Type B pancreatic cell (in vitro differentiated cells): Measurements from ENCODE around the gene UROC1. TPM values are rescaled to one million over a fixed set of nuclear protein-coding genes. Genes with fewer than 3 reads are reported as not detected.

Source experiments
- DNase-seq: peaks from one replicate; pipeline ENCODE4 v3.0.0; 2021; ENCODE audit warnings: mixed read lengths; ENCODE audit not compliant: unreplicated experiment; ENCODE audit errors: extremely low spot score
- H3K27ac Mint-ChIP-seq: 2 replicates; pipeline ENCODE4 v1.8.0; 2021; ENCODE audit warnings: mild to moderate bottlenecking, mixed read lengths
- H3K27me3 Mint-ChIP-seq: 2 replicates; pipeline ENCODE4 v1.8.0; 2021; ENCODE audit warnings: mixed read lengths
- H3K36me3 Mint-ChIP-seq: 2 replicates; pipeline ENCODE4 v1.8.0; 2021; ENCODE audit warnings: mixed read lengths
- H3K4me1 Mint-ChIP-seq: one replicate; pipeline ENCODE4 v1.8.0; 2021; ENCODE audit warnings: mixed read lengths; ENCODE audit not compliant: unreplicated experiment
- H3K4me3 Mint-ChIP-seq: 2 replicates; pipeline ENCODE4 v1.8.0; 2021; ENCODE audit warnings: mild to moderate bottlenecking, mixed read lengths
- H3K9me3 Mint-ChIP-seq: 2 replicates; pipeline ENCODE4 v1.8.0; 2021; ENCODE audit warnings: mixed read lengths
- total RNA-seq: library from RNA; stranded (reverse); gene quantifications from 2 replicates; pipeline ENCODE4 v1.2.1, GENCODE V29; 2021; ENCODE audit warnings: low replicate concordance
- TF ChIP-seq, protein P1 (sequence below): fragments of 200-600 bp; sonication (generic); conservative IDR thresholded peaks from 2 replicates; pipeline ENCODE4 v1.5.0; 2021; ENCODE audit warnings: antibody characterized with exemption, mild to moderate bottlenecking

The UROC1 gene
- total RNA-seq, 1 donor from 2014 or later, result not detected

DNA sequence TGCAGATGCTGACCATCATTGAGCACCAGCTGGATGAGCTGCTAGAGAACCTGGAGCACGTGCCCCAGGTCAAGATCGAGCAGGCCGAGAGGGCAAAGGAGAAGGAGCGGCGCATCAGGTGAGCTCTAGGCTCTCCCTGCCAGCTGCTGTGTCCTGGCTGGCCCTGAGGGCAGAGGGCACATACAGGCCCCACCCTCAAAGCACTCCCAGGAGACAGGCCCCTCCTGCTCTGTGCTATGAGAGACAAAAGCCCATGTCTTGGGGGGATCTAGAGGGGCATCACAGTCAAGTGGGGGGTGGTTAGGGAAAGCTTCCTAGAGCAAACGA is 83.3 kb downstream of the UROC1 start:
- Mint-ChIP-seq H3K27ac (peak overlapping the region; percentile 46), H3K9me3 (no peaks in the 10 kb centered on the region), H3K4me1 (peaks cover 8% of the 10 kb centered on the region), H3K36me3 (peaks cover 7% of the 10 kb centered on the region), H3K27me3 (no peaks in the 10 kb centered on the region), H3K4me3 (no peak overlapping the region)
- TF ChIP-seq, protein P1, sequence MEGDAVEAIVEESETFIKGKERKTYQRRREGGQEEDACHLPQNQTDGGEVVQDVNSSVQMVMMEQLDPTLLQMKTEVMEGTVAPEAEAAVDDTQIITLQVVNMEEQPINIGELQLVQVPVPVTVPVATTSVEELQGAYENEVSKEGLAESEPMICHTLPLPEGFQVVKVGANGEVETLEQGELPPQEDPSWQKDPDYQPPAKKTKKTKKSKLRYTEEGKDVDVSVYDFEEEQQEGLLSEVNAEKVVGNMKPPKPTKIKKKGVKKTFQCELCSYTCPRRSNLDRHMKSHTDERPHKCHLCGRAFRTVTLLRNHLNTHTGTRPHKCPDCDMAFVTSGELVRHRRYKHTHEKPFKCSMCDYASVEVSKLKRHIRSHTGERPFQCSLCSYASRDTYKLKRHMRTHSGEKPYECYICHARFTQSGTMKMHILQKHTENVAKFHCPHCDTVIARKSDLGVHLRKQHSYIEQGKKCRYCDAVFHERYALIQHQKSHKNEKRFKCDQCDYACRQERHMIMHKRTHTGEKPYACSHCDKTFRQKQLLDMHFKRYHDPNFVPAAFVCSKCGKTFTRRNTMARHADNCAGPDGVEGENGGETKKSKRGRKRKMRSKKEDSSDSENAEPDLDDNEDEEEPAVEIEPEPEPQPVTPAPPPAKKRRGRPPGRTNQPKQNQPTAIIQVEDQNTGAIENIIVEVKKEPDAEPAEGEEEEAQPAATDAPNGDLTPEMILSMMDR, result no peak
- DNase-seq, result no peak

DNA sequence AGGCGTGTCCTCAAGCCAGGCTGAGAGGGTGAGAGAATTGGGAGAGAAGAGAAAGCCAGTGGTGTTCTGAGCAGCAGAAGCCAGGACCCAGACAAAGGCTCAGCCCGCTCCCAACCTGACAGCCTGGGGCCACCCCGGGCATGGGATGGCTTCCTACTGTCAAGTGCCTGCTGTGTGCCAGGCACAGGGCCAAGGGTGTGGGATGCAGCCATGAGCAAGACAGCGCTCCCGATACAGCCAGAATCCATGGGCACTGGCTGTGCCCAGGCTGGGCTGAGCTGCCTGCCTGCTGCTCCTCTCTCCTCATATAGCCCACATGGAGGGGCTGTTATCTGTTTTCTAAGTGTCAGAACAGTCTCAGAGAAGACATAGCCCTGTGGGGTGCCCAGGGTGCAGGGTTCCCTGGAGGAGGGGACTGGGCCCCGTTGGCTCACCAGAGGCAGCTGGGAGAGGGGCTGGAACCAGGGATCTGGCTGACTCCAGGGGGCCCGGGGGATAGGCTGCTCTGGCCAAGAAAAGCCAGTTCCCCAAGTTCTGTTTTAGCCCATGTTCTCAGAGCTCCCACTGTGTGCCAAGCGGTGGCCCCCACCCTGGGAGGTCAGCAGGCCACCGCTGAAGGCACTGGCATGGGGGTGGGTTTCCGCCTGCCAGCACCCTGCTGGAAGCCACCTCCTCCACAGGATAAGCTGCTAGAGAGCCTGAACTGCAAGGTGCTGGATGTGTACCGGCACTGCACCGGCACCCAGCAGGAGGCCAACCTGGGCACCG is 83.9 kb downstream of the UROC1 start:
- Mint-ChIP-seq H3K4me3 (no peak overlapping the region), H3K4me1 (peaks cover 2% of the 10 kb centered on the region), H3K9me3 (no peaks in the 10 kb centered on the region), H3K36me3 (peaks cover 3% of the 10 kb centered on the region), H3K27me3 (no peaks in the 10 kb centered on the region), H3K27ac (no peak overlapping the region)
- TF ChIP-seq, protein P1, result no peak
- DNase-seq, result no peak

- no peak for DNase-seq
- no peaks in the 10 kb centered on the region for H3K27me3 Mint-ChIP-seq
- H3K36me3 Mint-ChIP-seq, result peaks cover 3% of the 10 kb centered on the region
- H3K9me3 Mint-ChIP-seq, result no peaks in the 10 kb centered on the region
- H3K4me1 Mint-ChIP-seq, result no peaks in the 10 kb centered on the region
- no peak overlapping the region for H3K4me3 Mint-ChIP-seq
- TF ChIP-seq, protein P1, result no peak
- no peak overlapping the region for H3K27ac Mint-ChIP-seq
These were observed 84.5 kb downstream of the UROC1 start for GRCh38 chr3:126433105-126433430.

DNA sequence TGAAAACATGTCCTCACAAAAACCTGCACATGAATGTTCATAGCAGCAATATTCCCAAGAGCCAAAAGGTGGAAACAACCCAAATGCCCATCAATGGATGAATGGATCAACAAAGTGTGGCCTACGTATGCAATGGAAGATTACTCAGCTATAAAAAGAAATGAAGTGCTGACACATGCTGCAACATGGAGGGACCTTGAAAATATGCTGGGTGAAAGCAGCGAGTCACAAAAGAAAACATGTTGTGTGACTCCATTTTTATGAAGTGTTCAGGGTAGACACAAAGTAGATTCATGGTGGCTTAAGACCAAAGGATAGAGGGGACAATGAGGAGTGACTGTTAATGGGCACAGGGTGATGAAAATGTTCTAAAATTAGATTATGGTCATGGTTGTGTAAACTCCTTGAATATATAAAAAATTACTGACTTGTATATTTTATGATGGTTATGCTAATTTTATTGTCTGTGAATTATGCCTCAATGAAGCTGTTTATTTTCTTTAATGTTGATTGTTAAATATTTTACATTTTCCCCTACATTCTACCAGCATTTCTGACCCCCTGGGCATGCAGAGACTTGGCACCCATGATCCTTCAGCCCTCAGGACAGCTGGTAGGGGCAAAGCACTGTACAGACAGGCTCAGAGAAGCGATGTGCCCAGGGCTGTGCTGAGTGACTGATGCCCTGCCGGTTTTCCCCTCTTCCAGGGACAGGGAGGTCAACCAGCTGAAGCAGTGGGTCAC is 85.0 kb downstream of the UROC1 start:
- Mint-ChIP-seq H3K36me3 (peaks cover 5% of the 10 kb centered on the region), H3K4me3 (no peak overlapping the region), H3K27me3 (no peaks in the 10 kb centered on the region), H3K27ac (no peak overlapping the region), H3K4me1 (no peaks in the 10 kb centered on the region), H3K9me3 (no peaks in the 10 kb centered on the region)
- DNase-seq, result no peak
- TF ChIP-seq, protein P1, result no peak

Other genes with a start within 250 kb of the UROC1 start
- gene KLF15, start 160.4 kb downstream of the UROC1 start, total RNA-seq, result 2.4 and 7.9 TPM in 2 replicates
- gene CFAP100, start 122.9 kb downstream of the UROC1 start, total RNA-seq, result 4.3 TPM in 1 of 2 replicates, not detected in the other
- 29.0 and 30.0 TPM in 2 replicates for gene ZXDC, start 41.9 kb downstream of the UROC1 start, total RNA-seq
- gene CHST13, start 6.4 kb upstream of the UROC1 start, total RNA-seq, result 0.31 and 0.67 TPM in 2 replicates
- not detected in 2 replicates for gene C3orf22, start 41.2 kb upstream of the UROC1 start, total RNA-seq
- gene TXNRD3, start 137.4 kb upstream of the UROC1 start, total RNA-seq, result 14.4 and 14.6 TPM in 2 replicates
- 9.9 and 17.5 TPM in 2 replicates for gene CHCHD6, start 186.5 kb upstream of the UROC1 start, total RNA-seq